Motor neuron (in vitro differentiated cells): ENCODE data around the gene ARPC2. TPM values are rescaled to one million over a fixed set of nuclear protein-coding genes. Genes with fewer than 3 reads are reported as not detected.

Experiments used
- ATAC-seq, 8 experiments: fragments of 200-7000 bp; cut with Tn5 transposase; replicated peaks in 6 of 8; 2 replicates each; pipeline ENCODE4 v1.8.0; 2021; ENCODE audit warnings: mild to moderate bottlenecking in 8 of 8, moderate library complexity in 8 of 8
- H3K27ac ChIP-seq, 2 donors: fragments of 250-450 bp; sonication (Bioruptor Pico); 2 replicates each; pipeline ENCODE4 v1.9.0; 2021; ENCODE audit warnings: antibody characterized with exemption in 2 of 2, mild to moderate bottlenecking in 2 of 2, moderate library complexity in 1 of 2
- H3K4me1 ChIP-seq, 2 donors: fragments of 250-450 bp; sonication (Bioruptor Pico); replicated peaks in 1 of 2; 2 replicates each; pipeline ENCODE4 v1.6.1; 2021; ENCODE audit warnings: antibody characterized with exemption in 2 of 2, mild to moderate bottlenecking in 2 of 2, moderate library complexity in 1 of 2
- H3K4me3 ChIP-seq, 5 donors: fragments of 250-450 bp; sonication (Bioruptor Pico); 2 replicates each; pipeline ENCODE4 v1.9.0; 2021; ENCODE audit warnings: antibody characterized with exemption in 5 of 5, mild to moderate bottlenecking in 5 of 5, moderate library complexity in 4 of 5
- WGBS, 10 experiments: fragments of 450-650 bp; shearing (Covaris generic); methylation state at CpG; one replicate each; pipeline ENCODE4 v1.0.0; 2022; 5-methylcytosine and 5-hydroxymethylcytosine counted together
- in situ Hi-C, 9 experiments: fragments of 400-800 bp; cut with MboI; loops; one replicate each; pipeline ENCODE4 v1.15.0; 2021; ENCODE audit warnings: low sequenced_read_pairs in 9 of 9, low pct_unique_long_range_greater_than_20kb in 2 of 9; ENCODE audit not compliant: unreplicated experiment in 9 of 9
- total RNA-seq, 8 experiments: library from RNA; unstranded; fragments of 300-600 nt; gene quantifications; 2 replicates each; pipeline versions ENCODE4 v1.2.3 to v1.2.4, GENCODE V29; 2022

The ARPC2 gene
- total RNA-seq, 8 experiments from 2014 or later: 95.6 to 489 (median 176) TPM

DNA sequence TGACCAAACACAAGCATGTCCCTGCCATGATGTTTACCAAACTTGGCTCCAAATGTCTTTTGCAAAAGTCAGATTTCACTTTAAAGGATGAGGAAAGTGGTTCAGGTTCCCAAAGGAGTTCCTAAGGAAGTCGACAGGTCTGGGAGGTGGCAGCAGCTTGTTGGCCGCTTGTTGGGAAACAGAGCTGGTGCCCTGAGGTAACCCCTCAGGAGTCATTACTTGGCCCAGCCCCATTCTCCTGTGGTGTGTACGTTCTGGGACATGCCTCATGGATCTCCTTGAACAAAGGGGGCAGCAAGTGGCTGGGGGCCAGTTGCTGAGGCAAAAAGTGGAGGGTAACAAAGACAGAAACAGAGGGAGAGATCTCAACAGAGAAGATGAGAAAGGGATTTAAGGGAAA, 64.5 kb downstream of the ARPC2 start:
- in situ Hi-C loops: loop anchor here in 7 of 9 experiments (25.0 kb wide), 2 partner anchors 106 to 406 kb away; partner anchors contain the start of genes CTDSP1 (in 7 of the 7) and SLC11A1 (in 7 of the 7)
- no peaks in the 10 kb centered on the region for H3K4me1 ChIP-seq
- H3K27ac ChIP-seq: no peak overlapping the region
- H3K4me3 ChIP-seq: no peak overlapping the region
- ATAC-seq: no peak
- WGBS, 10 experiments: 20 to 100% (median 83%) methylated on average over 1 to 2 of the region's 3 CpGs; no CpG with 5 or more reads in 6 of the 10 experiments

DNA sequence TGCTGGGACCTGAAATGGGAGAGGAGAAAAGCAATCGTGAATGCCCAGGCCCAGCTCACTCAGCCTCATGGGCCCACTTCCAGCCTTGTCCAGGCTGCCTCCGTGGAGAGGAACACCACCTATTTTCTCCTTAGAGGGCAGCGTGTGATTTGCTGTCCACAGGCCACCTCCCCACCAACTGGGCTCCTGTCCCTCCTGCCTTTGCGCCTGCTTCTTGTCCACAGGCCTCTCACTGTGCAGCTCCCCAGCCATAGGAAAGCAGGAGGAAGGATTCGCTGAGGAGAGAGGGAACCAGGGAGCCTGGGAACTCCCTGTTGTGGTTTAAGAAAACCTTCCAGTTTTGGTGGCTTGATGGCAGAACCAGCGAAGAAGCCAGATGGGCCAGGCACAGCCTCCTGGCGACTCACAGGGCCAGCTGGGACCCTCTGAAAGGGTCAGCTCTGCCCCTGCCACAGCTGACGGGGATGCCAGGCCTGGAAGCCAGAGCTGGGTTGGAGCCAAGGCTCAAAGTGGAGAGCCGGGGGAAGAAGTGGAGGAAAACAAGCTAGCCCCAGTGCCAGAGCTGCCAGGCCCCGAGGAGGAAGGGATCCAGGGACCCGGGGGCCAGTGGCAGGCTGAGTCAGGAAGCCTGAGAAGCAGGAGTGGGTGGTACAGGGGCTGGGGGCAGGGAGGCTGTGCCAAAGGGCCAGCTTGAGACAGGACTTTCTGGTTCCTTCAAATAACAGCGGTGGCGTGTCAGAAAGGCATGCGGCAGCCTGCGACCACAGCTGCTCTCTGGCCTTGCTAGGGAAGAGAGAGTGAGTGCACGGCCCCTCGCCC, 65.4 kb downstream of the ARPC2 start:
- Histone ChIP-seq H3K4me1 (peaks cover 3 to 4% of the 10 kb centered on the region in 2 donors), H3K4me3 (no peak overlapping the region), H3K27ac (no peak overlapping the region)
- no peak for ATAC-seq
- in situ Hi-C loops: loop anchor here in 7 of 9 experiments (25.0 kb wide), 2 partner anchors 105 to 405 kb away; partner anchors contain the start of genes CTDSP1 (in 7 of the 7) and SLC11A1 (in 7 of the 7)
- WGBS, 10 experiments: 20 to 100% (median 81%) methylated on average over 1 to 11 of the region's 17 CpGs; no CpG with 5 or more reads in 4 of the 10 experiments

DNA sequence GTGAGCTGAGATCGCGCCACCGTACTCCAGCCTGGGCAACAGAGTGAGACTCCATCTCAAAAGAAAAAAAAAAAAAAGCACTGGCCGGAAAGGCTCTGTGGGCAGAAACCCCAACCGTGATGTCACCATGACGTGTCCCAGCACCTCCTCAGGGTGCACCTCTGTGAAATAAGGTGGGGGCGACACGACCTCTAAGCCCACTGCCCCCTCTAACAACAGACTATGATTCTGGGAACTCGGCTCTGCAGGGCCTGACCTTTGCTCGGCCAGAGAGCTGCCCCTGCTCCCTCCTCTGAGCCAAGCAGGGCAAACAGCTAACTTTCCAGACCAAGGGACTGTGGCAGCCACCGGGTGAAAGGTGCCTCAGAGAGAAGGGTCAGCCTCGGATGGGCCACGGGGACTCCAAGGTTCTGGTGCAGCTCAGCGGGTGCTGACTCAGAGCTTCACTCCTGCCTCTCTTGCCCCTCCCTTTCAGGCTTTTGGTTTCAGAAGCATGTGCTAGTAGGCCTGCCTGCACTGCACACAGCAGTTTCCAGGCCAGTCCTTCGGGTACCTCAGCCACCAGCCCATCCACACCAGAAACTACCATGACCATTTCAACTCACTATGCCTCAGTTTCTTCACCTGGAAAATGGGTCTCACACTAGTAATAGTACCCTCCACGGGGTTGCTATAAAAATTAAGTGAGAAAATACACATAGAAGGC, 67.3 kb downstream of the ARPC2 start:
- WGBS, 10 experiments: 7 to 100% (median 93%) methylated on average over 1 to 8 of the region's 16 CpGs; no CpG with 5 or more reads in 3 of the 10 experiments
- Histone ChIP-seq H3K4me1 (peaks cover 3 to 4% of the 10 kb centered on the region in 2 donors), H3K4me3 (no peak overlapping the region), H3K27ac (no peak overlapping the region)
- in situ Hi-C loops: loop anchor here in 7 of 9 experiments (25.0 kb wide), 2 partner anchors 103 to 403 kb away; partner anchors contain the start of genes CTDSP1 (in 7 of the 7) and SLC11A1 (in 7 of the 7)
- ATAC-seq: peak in 2 of 8 experiments; percentile 18

DNA sequence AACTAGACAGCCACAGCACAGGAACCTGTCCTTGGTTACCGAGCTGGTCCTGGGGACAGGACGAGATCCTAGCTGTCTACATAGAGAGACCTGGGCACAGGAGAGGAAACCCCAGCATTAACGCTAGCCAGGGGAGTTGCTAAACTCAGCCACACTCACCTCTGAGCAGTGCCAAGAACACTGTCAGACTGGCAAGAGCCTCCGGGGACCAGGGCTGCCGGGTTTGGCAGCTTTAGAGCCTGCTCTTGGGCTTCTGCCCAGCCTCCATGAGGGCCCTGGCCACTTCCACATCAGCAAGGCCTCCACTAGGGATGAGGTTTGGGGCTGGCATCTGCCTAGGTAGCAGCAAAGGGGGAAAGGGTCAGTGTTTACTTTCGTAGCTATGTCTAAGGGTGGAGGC, 68.6 kb downstream of the ARPC2 start:
- no peak overlapping the region for H3K27ac ChIP-seq
- in situ Hi-C loops: loop anchor here in 7 of 9 experiments (25.0 kb wide), 2 partner anchors 102 to 402 kb away; partner anchors contain the start of genes CTDSP1 (in 7 of the 7) and SLC11A1 (in 7 of the 7)
- 26 to 79% (median 27%) methylated on average over 3 to 4 of the region's 6 CpGs; no CpG with 5 or more reads in 7 of the 10 experiments for WGBS, 10 experiments
- ATAC-seq: no peak
- no peak overlapping the region for H3K4me3 ChIP-seq
- H3K4me1 ChIP-seq: peaks cover 4 to 6% of the 10 kb centered on the region in 2 donors

DNA sequence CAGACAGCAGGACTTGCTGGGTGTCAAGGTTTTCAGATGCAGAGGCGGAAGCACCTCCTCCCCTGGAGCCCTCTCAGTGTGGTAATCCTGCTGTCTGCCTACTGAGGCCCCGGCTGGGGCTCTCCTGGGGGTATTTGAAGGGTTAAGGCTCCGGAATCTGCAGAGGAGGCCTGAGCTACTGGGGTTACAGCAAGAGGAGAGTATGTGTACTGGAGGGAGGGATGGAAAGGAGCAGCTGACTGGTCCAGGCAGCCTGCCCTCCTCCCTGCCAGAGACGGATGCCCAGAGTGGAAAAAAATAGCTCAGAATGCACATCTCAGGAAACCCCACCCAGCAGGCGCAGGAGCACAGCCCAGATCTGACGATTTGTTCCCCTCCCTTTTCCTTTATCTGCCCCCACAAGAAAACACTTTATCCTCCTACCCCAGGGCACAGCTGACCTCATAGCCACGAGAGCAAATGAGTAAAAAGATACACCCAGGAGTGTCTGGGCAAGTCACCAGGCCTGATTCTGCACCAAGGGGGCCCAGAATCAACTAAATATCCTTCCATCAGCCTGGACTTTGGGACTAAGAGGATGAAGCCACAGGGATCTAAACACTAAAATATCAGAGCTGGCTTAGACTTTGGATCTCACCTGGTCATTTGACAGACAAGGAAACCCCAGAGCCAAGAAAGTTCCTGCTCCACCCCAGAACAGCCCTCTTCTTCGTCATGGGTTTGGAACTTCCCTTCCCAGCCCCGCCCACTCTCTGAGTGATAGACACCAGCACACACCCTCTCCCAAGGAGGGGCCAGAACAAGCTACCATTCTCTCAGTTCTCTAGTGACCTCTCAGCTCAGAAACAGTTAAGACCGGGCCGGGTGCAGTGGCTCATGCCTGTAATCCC, 69.8 kb downstream of the ARPC2 start:
- WGBS, 10 experiments: 0 to 83% (median 33%) methylated on average over 1 to 7 of the region's 11 CpGs; no CpG with 5 or more reads in 2 of the 10 experiments
- ATAC-seq: peak; percentile 51 to 90 (median 86)
- no peak overlapping the region for H3K27ac ChIP-seq
- peak overlapping the region in 2 of 5 donors; percentile 13 to 24 for H3K4me3 ChIP-seq
- H3K4me1 ChIP-seq: peaks cover 4 to 6% of the 10 kb centered on the region in 2 donors
- in situ Hi-C loops: loop anchor here in 7 of 9 experiments (25.0 kb wide), 2 partner anchors 100 to 400 kb away; partner anchors contain the start of genes CTDSP1 (in 7 of the 7) and SLC11A1 (in 7 of the 7)

DNA sequence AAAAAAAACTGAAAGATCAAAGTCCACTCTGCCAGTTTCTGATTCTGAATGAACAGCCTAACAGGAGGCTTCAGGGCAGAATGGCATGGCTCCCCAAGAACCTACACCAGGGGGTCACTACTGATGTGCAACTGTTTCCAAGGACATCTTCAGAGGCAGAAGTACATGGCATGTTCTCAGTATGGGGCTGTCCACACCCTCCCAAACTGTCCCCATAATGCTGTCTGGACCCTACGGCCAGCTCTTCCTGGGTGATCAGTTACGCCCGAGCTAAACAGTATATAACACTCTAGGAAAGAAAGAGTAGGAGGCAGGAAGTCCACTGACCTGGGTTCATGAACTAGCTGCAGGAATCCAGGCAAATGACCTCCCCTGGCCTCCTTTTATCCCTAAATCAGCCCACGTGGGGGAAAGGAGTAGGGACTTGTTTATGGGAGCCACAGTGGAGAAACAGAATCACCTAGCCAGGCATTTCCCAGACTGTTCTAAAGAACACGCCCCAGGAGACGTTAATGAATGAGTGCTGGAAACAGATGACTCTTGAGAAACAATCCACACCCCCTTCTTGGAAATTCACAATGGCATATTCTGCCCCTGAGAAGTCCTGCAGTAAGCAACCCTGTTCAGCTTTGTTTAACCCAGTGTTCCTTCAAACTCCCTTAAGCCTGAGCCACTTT, 72.8 kb downstream of the ARPC2 start:
- ATAC-seq: peak in 3 of 8 experiments; percentile 13 to 30 (median 24)
- Histone ChIP-seq H3K27ac (no peak overlapping the region), H3K4me1 (peaks cover 4 to 6% of the 10 kb centered on the region in 2 donors), H3K4me3 (no peak overlapping the region)
- in situ Hi-C loops: loop anchor here in 7 of 9 experiments (25.0 kb wide), 2 partner anchors 98 to 398 kb away; partner anchors contain the start of genes CTDSP1 (in 7 of the 7) and SLC11A1 (in 7 of the 7)
- WGBS, 10 experiments: 0 to 55% (median 51%) methylated on average over 1 to 6 of the region's 6 CpGs; no CpG with 5 or more reads in 3 of the 10 experiments

DNA sequence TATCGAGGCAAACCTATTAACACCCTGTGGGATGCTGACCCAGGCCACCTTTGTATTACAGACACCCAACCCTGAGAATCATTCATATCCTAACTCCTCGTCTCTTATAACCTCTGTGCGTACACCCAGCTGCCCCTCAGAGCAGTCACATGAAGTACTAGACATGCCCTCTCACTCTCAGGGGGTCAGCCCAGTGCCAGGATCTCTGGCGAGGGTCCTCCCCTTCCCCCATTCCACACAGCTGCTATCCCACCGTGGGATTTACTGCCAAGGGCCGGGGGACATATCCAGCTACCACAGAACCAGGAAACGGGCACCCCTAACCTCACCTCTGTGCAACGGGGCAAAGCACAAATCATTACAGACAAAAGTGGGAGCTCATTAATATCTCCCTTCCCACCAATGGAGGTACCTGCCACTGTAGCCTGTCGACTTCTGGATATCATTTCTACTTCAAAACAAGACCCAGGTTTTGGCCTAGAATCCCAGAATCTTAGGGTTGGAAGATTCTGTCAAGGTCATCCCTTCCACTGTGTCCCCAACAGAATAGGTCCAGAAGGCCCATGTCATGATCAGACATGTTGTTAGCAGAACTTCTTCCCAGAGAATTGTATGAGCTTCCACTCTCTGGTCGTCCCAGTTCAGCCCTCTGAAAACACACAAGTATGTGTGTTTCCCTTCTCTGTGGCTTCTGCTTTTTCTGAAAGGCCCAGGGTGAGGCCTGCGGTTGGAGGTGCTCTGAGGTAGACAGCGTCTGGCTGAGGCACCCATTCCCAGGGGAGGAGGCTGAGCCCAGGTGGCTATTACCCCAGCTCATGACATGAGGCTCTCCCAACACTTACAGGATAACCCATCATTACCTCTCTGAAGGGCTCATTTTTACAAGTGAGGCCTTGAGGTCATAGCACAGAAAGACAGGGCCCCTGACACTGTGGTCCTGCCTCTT, 73.6 kb downstream of the ARPC2 start:
- no peak overlapping the region for H3K27ac ChIP-seq
- in situ Hi-C loops: loop anchor here in 7 of 9 experiments (25.0 kb wide), 2 partner anchors 97 to 397 kb away; partner anchors contain the start of genes CTDSP1 (in 7 of the 7) and SLC11A1 (in 7 of the 7)
- ATAC-seq: no peak
- H3K4me3 ChIP-seq: no peak overlapping the region
- H3K4me1 ChIP-seq: peaks cover 4 to 6% of the 10 kb centered on the region in 2 donors
- 7 to 100% (median 63%) methylated on average over 1 to 6 of the region's 12 CpGs; no CpG with 5 or more reads in 2 of the 10 experiments for WGBS, 10 experiments

- in situ Hi-C loops: loop anchor here in 7 of 9 experiments (25.0 kb wide), 2 partner anchors 96 to 396 kb away; partner anchors contain the start of genes CTDSP1 (in 7 of the 7) and SLC11A1 (in 7 of the 7)
- no peak for ATAC-seq
- peaks cover 4 to 6% of the 10 kb centered on the region in 2 donors for H3K4me1 ChIP-seq
- H3K27ac ChIP-seq: no peak overlapping the region
- H3K4me3 ChIP-seq: no peak overlapping the region
- WGBS, 10 experiments: 0 to 86% (median 67%) methylated on average over 1 to 5 of the region's 12 CpGs; no CpG with 5 or more reads in 6 of the 10 experiments
Observed at GRCh38 chr2:218291318-218292047, 74.5 kb downstream of the ARPC2 start.

DNA sequence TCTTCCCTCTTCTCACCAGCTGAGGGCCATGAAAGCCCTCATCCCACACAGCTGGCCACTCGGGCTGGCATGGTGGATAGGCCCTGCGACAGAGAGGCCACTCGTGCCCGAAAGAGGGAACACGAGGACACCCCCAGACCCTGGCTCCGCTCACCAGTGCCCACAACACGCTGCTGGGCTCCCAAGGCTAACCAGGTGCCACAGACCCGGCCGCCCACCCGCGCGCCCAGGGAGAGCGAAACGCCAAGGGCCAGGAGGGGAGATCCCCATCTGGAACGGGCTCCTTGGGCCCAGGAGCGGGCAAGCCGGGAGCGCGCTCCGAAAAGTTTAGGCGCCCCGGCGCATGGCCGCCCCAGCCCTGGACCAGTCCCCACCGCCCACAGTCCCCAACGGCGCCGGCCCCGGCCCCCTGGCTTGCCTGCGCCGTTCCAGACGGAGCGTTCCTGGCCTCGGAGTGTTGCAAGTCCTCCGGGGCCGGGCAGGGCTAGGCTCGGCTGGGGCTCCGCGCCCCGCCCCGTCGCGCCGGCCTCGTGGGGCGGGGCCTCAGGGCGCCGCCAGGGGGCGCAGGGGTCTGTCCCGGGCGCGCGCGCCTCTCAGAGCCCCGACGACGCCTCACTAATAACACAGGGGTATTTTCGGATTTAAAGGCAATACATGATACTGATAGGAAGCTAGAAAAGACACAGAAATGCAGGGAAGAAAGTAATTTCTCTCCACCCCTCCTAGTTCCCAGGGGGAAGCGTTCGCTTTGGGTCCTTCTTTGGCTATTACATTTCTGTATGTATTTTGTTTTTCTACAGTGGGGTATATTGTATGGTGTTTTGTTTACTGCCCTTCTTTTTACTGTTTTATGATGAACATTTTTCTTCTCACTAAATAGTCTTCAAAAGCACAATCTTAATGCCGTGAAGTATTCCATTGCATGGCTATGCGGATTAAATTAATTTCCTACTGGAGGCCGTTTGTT, 75.3 kb downstream of the ARPC2 start, which contains the start of gene TMBIM1:
Gene TMBIM1 (minus strand): TSS at position 456 of the 967 bp plus-strand sequence. CDS start 10,362 bp downstream, outside the sequence.
- H3K4me1 ChIP-seq: peaks cover 0 to 3% of the 10 kb centered on the region in 2 donors
- ATAC-seq: peak; percentile 36 to 91 (median 67)
- in situ Hi-C loops: loop anchor here in 7 of 9 experiments (25.0 kb wide), 2 partner anchors 95 to 395 kb away; partner anchors contain the start of genes CTDSP1 (in 7 of the 7) and SLC11A1 (in 7 of the 7)
- WGBS, 10 experiments: 23 to 88% (median 60%) methylated on average over 3 to 5 of the region's 63 CpGs; no CpG with 5 or more reads in 1 of the 10 experiments
- no peak within 1 kb of the TSS for H3K27ac ChIP-seq
- H3K4me3 ChIP-seq: no peak within 1 kb of the TSS
